HG02840 (cell line): ENCODE measurements around the gene UNCX.

Experiments used
- ATAC-seq: cut with Tn5 transposase; IDR thresholded peaks from one replicate; pipeline ENCODE4 v1.9.1; 2021; ENCODE audit warnings: mild to moderate bottlenecking, moderate library complexity, moderate number of reproducible peaks; ENCODE audit not compliant: unreplicated experiment, low FRiP score

The UNCX gene

DNA sequence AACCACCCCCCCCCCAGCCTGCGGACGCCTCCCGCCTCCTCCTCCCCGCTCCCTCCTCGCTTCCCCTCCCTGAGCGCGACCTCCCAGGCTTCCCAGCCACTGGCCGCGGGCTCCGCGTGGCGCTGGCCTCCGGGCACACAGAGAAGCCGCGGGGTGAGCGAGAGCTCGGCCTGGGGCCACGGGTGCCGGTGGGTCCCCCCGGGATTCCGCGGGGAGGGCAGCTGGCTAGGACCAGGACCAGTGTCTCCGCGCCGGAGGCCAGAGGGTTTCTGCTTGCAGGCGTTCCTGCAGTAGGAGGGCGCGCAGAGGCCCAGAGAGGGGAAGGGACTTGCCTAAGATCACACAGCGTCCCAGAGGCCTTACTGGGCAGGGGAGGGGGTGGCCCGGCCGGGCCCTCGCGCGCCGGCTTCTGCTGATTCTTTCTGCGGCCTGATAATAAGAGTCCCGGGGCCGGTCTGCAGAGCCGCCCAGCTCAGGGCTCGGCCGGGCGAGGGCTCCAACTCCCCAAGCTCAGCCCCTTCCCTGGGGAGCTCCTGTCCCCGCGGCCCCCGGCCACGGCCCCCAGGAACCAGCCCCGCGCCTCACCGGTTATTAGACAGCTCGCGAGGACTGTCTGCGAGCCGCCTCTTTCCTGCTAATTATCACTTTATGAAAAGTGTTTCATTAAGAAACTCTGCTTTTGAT is 10.1 kb downstream of the UNCX start:
- ATAC-seq: no peak

DNA sequence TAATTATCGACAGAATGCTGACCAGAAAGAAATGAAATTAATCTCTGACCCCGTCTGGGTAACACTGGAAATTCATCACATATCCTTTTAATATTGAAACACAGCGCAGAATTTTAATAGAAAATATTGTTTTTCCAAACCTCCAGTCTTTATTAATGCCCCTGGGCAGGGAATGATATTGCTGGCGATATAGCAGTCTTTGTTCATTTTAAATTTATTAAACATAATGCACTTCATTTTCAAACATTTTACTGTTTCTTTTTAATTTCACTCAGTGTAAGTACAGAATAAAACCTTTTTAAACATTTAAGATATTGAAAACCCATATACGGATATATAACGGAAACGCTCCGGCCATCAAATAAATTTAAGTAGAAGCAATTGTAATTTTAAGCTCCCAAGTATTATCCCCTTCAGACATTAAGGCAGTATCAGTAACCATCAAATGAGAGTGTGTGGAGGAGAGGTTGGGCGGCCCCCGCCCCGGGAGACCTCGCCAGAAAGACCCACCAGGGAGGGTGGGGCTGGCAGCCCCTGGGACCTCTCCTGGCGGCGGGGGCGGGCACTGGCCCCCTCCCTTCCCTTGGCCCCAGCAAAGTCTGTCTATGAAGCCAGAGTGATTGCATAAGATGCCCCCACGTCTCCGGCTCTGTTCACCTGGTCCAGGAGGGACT is 10.8 kb downstream of the UNCX start:
- no peak for ATAC-seq

DNA sequence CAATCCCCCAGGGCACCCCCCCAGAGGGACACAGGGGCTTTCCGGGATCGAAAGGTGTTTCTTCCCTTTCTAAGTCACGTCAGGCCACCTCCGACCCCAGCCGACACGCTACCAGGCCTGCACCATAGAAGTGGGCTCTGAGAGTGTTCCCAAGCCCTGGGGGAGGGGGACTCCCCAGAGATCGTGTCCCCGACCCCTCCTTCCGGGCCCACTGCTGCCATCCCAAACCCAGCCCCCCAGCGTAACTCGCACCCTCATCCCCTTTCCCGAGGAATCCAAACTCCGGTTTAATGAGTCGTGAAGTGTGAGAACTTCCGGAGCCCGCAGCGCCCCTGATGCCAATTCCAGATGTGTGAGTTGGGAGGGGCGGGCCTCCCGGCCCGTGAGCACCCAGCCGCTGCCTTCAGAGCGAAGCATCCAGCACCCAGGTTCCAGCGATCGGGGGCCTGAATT is 11.3 kb downstream of the UNCX start:
- ATAC-seq: no peak

DNA sequence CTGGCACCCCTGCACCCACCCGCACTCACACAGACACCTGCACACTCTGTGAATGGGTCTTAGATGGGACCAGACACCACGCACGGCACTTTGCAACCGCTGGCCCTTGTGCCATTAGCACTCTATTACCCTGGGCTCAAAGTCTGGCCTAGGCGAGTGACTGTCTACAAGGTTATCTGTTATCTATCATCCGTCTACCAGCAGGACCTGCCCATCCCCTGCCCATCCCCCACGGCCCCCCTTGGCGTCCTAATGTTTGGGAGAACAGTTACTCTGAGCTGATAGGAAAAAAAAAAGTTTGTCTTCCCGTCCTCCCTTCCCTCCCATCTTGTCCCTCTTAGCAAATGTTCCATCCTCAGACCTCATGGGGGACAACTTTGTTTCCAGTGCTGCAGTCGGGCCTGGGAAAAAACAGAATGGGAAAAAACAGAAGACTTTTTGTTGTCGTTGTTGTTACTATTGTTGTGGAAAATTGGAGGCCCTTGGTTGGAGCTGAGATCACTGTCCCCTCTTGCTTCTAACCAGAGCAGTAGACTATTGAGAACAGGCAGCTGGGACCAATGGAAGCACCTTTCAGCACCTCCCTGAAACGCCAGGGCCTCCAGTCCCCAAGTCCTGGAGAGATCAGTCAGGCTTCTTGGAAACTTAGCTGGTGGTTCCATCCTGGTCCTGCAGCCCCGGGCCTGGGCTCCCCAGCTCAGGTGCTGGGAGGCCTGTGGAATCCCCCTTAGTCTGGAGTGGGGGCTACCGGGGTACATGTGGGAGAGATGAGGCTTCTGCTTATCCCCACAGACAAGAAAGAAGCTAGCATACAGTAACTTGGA is 12.2 kb downstream of the UNCX start:
- no peak for ATAC-seq

DNA sequence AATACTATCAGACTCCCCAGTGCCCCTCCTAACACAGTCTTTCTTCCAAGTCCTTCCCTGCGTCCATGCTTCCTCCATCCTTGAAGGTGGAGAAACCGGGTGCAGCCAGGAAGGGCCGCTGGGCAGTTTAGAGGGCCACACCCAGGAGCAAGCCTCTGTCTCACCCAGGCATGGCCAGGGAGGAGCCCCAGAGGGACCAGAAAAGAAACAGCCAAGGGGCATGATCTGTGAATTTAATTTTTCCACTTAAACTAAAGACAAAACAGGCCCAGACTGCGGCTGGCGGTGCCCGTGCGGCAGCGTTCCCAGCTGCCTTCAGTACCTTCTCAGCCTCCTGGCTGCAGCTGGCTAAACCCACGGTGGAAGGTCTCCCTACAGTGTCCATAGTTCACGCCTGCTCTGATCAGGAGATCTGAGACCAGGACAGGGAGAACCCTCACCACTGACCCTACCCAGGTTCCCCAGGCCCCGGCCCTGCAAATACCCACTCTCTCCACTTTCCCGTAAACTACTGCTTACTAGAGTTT is 12.9 kb downstream of the UNCX start:
- no peak for ATAC-seq

DNA sequence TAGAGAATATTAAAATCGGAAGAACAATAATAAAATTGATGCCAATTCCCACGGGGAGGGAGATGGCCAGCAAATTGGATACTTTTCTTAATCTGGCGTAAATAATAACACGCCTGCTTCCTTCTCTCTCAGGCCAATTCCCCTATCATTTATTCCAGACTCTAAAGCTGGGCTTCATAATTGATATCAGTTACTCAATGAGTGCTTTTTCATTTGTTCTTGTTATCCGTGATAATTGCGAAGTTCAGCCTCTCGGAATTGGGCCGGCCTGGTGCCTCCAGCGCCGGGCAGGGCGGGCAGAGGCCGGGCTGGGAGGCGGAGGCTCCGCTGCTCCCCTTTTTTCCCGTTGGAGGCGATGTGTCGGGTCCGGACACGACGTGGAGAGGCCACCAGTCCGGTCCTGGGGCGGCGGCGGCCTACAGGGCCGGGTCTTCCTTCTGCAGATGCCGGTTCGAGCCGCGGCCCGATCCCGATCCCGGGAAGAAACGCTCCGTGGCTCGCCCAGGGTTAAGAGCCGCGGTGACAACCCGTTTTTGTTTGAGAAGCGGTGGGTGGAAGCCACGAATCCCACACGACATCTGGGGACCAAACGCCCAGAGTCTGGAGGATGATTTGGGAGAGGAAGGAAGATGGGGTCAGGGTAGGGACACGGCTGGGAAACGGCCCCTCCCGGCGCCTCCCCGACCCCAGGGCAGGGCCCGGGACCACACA is 13.6 kb downstream of the UNCX start:
- no peak for ATAC-seq

DNA sequence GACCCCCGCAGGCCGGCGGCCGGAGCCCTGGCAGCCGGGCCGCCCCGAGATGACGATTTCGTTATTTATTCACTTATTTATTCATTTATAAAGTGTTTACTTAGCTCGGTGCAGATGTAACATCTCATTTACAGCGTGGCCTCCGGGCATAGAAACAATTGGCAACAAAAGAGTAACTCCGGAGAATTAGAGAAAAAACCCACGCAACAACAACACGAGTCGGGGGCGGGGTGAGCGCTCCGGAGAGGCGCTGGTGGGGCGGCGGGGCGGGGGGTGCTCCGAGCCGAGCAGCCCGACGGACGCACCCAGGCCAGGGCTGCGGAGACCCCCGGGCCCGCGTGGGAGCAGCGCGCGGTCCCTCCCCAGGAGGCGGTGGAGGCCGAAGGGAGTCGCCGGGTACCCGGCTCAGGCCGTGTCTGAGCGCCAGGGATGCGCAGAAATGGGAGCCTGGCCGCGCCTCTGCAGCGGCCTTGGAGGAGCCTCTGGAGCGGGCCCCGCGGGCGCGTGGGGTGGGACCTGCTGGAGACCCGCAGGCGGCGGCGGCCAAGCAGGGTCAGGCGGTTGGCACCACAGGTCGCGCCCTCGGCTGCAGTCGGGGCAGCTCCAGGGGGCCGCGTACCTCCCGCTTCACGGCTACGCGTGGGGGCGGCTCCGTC is 14.3 kb downstream of the UNCX start:
- ATAC-seq: no peak

DNA sequence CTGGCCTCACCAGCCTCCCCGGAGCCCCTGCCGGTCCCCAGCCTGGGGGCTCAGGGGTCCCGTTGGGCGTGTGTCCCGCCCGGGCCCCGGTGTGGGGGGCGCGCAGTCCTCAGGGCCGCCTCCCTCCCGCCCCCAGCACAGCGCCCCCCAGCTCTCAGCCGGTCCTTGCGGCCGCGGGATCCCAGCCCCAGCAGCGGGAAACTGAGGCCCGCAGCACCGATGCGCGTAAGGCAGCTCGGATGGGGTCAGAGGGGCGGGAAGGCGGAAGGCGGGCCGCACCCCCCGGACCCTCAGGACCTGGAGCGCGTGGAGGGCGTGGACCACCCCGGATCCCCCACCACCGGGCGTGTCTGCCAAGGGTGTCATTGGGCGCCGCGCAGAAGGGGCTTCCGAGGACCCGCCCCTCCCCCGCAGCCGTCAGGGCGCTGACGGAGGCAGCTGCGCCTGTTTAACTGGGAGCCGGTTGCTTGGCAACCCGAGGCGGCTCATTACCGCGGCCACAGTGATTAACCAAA is 14.9 kb downstream of the UNCX start:
- no peak for ATAC-seq

DNA sequence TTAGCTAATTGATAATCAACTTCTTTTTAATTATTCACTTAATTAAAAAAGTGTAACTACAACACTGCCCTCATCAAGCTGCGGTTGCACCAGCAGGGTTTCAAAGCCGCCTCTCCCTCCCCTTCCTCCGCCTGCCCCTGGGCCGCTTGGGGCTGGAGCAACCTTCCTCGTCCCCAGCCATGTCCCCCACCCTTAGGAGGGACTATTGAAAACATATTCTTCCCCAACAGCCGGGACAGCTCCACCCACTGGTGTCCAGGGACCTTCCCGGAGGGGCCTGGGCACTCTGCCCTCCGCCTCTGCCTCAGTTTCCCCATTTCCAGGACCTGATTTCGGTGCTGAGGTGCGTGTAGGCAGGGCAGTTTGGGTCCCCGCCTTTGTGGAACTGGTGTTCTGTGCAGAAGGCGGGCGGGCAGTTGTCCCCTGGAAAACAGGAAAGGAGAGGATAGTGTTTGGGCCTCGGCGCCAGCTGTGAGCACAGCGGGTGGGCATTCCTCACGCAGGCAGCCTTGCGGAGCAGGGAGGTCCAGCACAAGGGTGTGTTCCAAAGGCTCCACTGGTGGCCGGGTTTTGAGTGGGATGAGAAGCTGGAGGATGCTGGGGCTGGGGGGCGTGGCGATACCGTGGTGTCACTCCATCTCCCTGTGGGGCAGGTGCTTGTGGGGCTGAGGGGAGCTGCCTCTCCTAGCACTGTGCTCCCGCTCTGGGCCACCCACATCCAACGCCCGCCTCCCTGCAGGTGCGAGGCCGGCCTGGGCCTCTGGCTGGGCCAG is 15.7 kb downstream of the UNCX start:
- no peak for ATAC-seq

DNA sequence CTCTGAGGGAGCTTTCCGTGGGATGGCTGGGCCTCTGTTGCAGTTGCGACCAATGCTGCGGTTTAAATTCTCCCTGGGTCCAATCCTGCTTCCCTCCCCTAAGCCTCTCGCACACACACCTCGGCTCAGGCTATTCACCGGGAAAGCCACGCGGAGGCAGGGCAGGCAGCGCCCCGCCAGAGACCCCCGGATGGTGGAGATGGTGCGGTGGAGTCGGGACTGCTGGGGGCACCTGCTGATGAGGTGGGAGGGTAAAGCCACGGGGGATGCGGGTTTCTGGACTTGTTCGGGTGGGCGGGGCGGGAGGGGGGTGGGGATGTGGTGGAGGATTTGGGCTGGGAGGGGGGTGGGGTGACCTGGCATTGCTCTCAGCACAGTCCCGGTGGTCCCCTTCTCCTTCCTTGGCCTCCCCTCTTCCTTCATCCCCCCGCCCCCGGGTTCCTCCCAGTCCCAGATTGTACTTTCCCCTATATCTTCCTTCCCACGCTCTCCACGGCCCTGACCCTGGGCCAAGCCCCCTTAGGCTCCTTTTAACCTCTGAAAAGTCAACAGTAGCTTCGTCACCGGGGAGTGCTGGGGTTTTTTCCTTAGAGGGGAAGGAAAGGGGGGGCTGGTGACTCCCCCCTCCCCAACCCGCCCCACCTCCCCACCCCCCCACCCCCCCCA is 16.4 kb downstream of the UNCX start:
- no peak for ATAC-seq

DNA sequence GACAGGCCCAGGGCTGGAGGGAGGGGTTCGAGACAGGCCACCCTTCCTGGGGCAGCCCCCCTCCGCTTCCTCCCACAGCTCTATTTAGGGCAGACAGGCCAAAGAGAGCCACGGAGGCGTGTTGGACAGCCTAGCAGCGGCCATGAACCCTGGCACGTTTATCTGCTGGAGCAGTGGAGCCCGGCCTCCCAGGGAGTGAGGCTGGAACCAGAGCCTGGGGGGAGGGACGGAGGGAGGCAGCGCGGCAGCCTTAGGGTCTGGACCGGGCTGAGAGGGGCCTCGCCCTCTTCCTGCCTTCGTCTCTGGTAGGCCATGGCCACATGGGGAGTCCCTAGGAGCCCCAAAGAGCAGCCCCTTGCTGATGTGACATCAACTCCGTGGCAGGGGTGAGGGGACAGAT is 17.1 kb downstream of the UNCX start:
- no peak for ATAC-seq

DNA sequence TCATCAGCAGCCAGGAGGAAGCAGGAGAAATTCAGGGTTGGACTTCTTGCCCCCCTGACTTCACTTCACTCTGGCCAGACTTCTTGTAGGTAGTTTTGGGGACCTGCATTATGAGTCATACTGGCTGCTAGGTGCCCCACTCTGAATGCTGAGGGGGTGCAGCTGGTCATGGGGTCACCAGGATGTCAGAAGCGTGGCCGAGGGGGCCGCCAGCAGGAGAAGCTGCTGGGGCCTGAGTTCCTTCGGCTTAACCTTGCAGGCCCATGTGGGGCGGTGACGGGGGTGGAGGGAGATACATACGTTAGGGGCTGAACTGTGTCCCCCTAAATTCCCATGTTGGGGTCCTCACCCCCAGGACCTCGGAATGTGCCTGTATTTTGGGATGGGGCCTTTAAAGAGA is 18.2 kb downstream of the UNCX start:
- ATAC-seq: no peak

DNA sequence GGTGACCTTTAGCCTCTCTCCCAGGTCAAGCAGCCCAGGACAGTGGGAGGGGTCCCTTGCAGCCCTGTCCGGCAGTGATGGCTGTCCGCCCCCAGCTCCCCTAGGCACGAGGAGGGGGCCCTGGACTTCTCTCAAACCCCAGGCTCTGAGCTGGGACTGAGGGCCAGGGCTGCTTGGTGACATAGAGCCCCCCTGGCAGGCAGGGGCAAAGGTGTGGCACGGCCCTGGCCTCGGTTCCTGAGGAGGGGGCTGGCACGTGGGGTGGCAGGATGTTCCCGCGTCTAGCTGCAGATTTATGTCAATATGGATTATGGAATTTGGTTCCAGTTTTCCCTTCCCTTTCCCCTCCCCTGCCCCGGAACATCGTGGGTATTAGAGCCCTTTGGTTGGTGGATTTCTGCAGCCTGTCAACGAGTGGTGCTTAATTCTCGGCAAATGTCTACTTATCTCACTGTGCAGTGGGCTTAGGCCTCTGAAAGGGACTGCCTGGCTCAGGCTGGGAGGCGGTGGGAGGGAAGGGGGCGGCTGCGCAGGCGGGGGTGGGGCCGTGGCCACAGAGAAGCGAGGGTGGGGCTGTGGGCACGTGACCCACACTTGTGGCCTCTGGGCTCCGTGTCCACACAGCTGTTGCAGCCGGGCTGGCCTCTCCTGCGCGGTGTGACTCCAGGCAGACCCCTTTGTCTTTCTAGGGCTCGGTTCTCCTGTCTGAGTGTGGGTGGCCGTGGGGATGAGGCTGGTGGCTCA is 19.3 kb downstream of the UNCX start:
- no peak for ATAC-seq

DNA sequence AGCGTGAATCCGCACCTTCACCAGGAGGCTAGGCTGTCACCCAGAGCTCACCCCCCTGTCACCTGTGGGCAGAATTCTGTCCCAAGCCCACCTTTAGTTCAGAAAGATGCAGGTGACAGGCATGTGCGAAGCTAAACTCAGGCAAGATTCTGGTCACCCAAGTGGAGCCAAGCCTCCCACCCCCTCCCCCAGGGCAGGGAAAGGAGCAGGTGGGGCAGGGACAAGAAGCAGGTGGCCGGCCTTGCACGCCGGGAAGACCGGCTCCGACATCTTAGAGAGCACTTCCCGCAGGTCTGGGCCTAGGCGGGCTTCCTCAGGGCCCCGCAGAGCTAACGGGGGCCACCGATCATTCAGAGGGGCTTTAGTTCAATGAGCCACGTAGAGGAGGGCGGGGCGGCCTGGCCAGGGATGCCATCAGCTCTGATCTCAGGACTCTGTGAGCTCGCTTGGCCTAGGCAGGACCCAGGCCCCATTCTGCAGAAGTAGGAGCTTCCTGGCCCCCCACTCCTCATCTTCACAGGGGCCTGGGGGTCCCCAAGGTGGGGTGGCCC is 19.9 kb downstream of the UNCX start:
- no peak for ATAC-seq

DNA sequence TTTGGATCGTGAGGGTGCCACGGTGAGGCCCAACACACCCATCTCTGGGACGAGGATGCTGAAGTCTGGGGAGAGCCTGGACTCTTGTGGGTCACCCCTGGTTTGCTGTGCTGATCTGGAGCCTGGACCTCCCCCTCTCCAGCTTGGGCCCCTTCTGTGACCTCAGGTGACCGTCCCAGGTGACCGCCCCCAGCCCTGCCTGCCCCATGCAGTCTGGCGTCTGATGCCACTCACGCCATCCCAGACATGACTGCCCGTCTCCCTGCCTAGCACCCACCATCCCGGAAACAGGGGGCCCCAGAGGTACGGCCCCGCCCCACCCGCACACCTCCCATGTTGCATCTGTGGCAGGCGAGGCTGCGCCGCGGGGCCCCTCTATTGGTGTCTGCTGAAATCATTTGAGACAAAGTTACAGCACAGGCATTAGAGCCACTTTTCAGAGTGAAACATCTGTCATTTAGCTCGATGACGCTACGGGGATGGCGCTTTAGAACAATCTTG is 21.1 kb downstream of the UNCX start:
- ATAC-seq: no peak

DNA sequence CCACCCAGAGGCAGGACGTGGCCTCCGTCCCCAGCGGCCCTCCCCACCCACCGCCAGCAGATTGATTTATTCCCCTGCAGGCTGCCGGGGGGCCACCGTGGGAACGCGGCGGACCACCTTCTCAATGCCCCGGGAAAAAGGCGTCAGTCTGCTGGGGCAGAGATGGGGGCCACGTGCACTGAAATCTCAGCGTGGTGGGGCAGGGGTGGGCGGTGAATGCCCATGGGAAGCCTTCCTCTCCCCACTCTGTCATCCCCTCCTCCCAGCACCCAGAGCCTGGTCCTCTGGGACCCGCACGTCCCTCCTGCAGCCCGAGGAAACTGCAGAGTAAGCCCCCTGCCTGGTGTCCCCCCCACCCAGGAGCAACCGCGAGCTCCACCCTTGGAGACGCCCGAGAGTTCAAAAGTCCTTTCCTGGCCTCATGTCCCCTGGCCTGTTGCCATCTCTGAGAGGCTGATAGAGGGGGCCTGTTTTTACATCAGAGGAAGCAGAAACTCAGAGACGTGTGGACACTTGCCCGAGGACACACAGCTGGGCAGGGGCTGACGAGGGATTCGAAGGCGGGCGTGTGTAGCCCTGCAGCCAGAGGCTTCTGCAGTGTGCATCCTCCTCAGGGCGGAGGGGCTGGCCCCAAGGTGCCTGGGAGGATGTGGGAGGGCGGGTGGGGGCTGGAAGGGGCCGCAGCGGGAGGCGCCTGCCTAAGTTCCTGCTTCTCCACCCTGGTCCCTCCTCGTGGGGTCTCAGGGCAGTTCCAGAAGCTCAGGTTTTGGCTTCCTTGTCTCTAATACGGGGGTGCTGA is 21.8 kb downstream of the UNCX start:
- ATAC-seq: no peak
